Fibroblast of peridontal ligament (primary cell): ENCODE data around the gene CCDC198.

Source experiments
- DNase-seq: peaks from one replicate; pipeline ENCODE4 v3.0.0-alpha.2; 2010; ENCODE audit errors: extremely low read depth

CCDC198 gene

GRCh38 chr14:57493467-57494181 lies at the start of gene CCDC198:
Gene CCDC198 (minus strand): TSS chr14:57493857. CDS start chr14:57493715, 142 bp downstream.
- DNase-seq, result no peak

GRCh38 chr14:57533214-57533613 lies 39.6 kb upstream of the CCDC198 start:
- DNase-seq, result peak; percentile 40

GRCh38 chr14:57530571-57530970 lies 36.9 kb upstream of the CCDC198 start:
- DNase-seq, result no peak

- DNase-seq, result no peak
Observed at GRCh38 chr14:57526942-57527341, 33.3 kb upstream of the CCDC198 start.

GRCh38 chr14:57519043-57519442 lies 25.4 kb upstream of the CCDC198 start:
- no peak for DNase-seq

- DNase-seq, result peak; percentile 8
Observed at GRCh38 chr14:57512220-57512619, 18.6 kb upstream of the CCDC198 start.

GRCh38 chr14:57508756-57509155 lies 15.1 kb upstream of the CCDC198 start:
- no peak for DNase-seq

- peak; percentile 10 for DNase-seq
Observed at GRCh38 chr14:57502586-57503254, 9.1 kb upstream of the CCDC198 start.

- DNase-seq, result no peak
Observed at GRCh38 chr14:57501039-57501557, 7.4 kb upstream of the CCDC198 start.

- DNase-seq, result no peak
Observed at GRCh38 chr14:57498659-57499058, 5.0 kb upstream of the CCDC198 start.

GRCh38 chr14:57498035-57498434 lies 4.4 kb upstream of the CCDC198 start:
- DNase-seq, result no peak

GRCh38 chr14:57495416-57495815 lies 1.8 kb upstream of the CCDC198 start:
- no peak for DNase-seq

- peak; percentile 82 for DNase-seq
Observed at GRCh38 chr14:57492859-57493258, 798 bp downstream of the CCDC198 start.

- no peak for DNase-seq
Observed at GRCh38 chr14:57491640-57492039, 2.0 kb downstream of the CCDC198 start.

- peak; percentile 36 for DNase-seq
Observed at GRCh38 chr14:57487771-57488170, 5.9 kb downstream of the CCDC198 start.

- DNase-seq, result peak; percentile 63
Observed at GRCh38 chr14:57486767-57487379, 6.8 kb downstream of the CCDC198 start.

GRCh38 chr14:57485635-57486034 lies 8.0 kb downstream of the CCDC198 start:
- DNase-seq, result no peak

GRCh38 chr14:57482120-57482519 lies 11.5 kb downstream of the CCDC198 start:
- no peak for DNase-seq

- DNase-seq, result peak; percentile 67
Observed at GRCh38 chr14:57480051-57480450, 13.6 kb downstream of the CCDC198 start.

- DNase-seq, result no peak
Observed at GRCh38 chr14:57479197-57479596, 14.5 kb downstream of the CCDC198 start.

GRCh38 chr14:57478050-57478449 lies 15.6 kb downstream of the CCDC198 start:
- no peak for DNase-seq

GRCh38 chr14:57470909-57471308 lies 22.7 kb downstream of the CCDC198 start:
- no peak for DNase-seq
